Measurements from ENCODE around the gene A2M. TPM values are rescaled to one million over a fixed set of nuclear protein-coding genes. Genes with fewer than 3 reads are reported as not detected.

The A2M gene
- total and polyA plus RNA-seq, 2 donors (not counting 1 experiment from before 2014, with no cell fraction given), result 0.04 TPM; not detected in 1

- peaks cover 18% of the 10 kb centered on the region for H3K27me3 Mint-ChIP-seq
- no peak for ATAC-seq (ENCODE audit: low read depth)
- Histone ChIP-seq H3K36me3 (replicated peaks in 1 of 2; ENCODE audit: control extremely low read depth in 1 of 2, control insufficient read depth in 1 of 2, extremely low read depth in 1 of 2, insufficient read depth in 2 of 2, low read length in 1 of 2) (no peaks in the 10 kb centered on the region), H3K9me3 (ENCODE audit: control extremely low read depth in 1 of 3, control insufficient read depth in 2 of 3, insufficient read depth in 1 of 3, low read length in 2 of 3) (no peaks in the 10 kb centered on the region), H3K4me3 (ENCODE audit: control extremely low read depth in 1 of 5, extremely low read depth in 1 of 5, insufficient read depth in 1 of 5, low read depth in 2 of 5, low read length in 4 of 5) (no peak overlapping the region), H3K27me3 (replicated peaks in 1 of 4; ENCODE audit: control extremely low read depth in 1 of 4, control insufficient read depth in 3 of 4, insufficient read depth in 4 of 4, low read length in 3 of 4) (no peaks in the 10 kb centered on the region), H3K79me2 (ENCODE audit: control insufficient read depth, insufficient read depth, low read length) (no peaks in the 10 kb centered on the region), H2AFZ (ENCODE audit: insufficient read depth, low read depth, low read length, poor library complexity, severe bottlenecking) (no peak overlapping the region), H3K27ac (ENCODE audit: low read length in 2 of 2) (no peak overlapping the region), H3K9ac (ENCODE audit: low read length) (no peak overlapping the region), H4K20me1 (ENCODE audit: control insufficient read depth, insufficient read depth, low read length, poor library complexity, severe bottlenecking) (no peaks in the 10 kb centered on the region), H3K4me2 (replicated peaks; ENCODE audit: low read depth, low read length, poor library complexity, severe bottlenecking) (no peak overlapping the region), H3K4me1 (ENCODE audit: control insufficient read depth in 2 of 2, insufficient read depth in 2 of 2, low read length in 2 of 2) (no peaks in the 10 kb centered on the region)
- TF ChIP-seq, protein P1, sequence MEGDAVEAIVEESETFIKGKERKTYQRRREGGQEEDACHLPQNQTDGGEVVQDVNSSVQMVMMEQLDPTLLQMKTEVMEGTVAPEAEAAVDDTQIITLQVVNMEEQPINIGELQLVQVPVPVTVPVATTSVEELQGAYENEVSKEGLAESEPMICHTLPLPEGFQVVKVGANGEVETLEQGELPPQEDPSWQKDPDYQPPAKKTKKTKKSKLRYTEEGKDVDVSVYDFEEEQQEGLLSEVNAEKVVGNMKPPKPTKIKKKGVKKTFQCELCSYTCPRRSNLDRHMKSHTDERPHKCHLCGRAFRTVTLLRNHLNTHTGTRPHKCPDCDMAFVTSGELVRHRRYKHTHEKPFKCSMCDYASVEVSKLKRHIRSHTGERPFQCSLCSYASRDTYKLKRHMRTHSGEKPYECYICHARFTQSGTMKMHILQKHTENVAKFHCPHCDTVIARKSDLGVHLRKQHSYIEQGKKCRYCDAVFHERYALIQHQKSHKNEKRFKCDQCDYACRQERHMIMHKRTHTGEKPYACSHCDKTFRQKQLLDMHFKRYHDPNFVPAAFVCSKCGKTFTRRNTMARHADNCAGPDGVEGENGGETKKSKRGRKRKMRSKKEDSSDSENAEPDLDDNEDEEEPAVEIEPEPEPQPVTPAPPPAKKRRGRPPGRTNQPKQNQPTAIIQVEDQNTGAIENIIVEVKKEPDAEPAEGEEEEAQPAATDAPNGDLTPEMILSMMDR (IDR thresholded peaks at IDR 0.05), result no peak
- TF ChIP-seq EZH2 (IDR thresholded peaks at IDR 0.05; ENCODE audit: borderline replicate concordance, insufficient read depth, low read depth, low read length, poor library complexity, severe bottlenecking), result no peak
- DNase-seq, result no peak
- ChIA-PET CTCF (no interaction called here), POLR2A (no interaction called here)
- no peaks in the 10 kb centered on the region for H3K9me3 Mint-ChIP-seq (ENCODE audit: insufficient read depth)
- no peak overlapping the region for H3K27ac Mint-ChIP-seq
- H3K4me1 Mint-ChIP-seq, result no peaks in the 10 kb centered on the region
- H3K4me3 Mint-ChIP-seq, result no peak overlapping the region
- intact Hi-C loops (cut with micrococcal nuclease), result no loop called here
- WGBS (ENCODE audit: insufficient coverage), result no CpG with 5 or more reads among the region's 1 CpG
These were observed 63.1 kb downstream of the A2M start for GRCh38 chr12:9052610-9053009.

GRCh38 chr12:9051158-9051550 lies 64.6 kb downstream of the A2M start:
- WGBS (ENCODE audit: insufficient coverage), result 25% methylated on average over 5 of the region's 6 CpGs
- ChIA-PET CTCF (interaction anchor here (1.1 to 4.4 kb wide), 5 partner anchors 9 to 369 kb away, joined by 3 to 33 read pairs (median 7); no protein-coding TSS in a partner anchor), POLR2A (no interaction called here)
- no peaks in the 10 kb centered on the region for H3K4me1 Mint-ChIP-seq
- Histone ChIP-seq H3K79me2 (ENCODE audit: control insufficient read depth, insufficient read depth, low read length) (no peaks in the 10 kb centered on the region), H3K27me3 (replicated peaks in 1 of 4; ENCODE audit: control extremely low read depth in 1 of 4, control insufficient read depth in 3 of 4, insufficient read depth in 4 of 4, low read length in 3 of 4) (no peaks in the 10 kb centered on the region), H3K36me3 (replicated peaks in 1 of 2; ENCODE audit: control extremely low read depth in 1 of 2, control insufficient read depth in 1 of 2, extremely low read depth in 1 of 2, insufficient read depth in 2 of 2, low read length in 1 of 2) (no peaks in the 10 kb centered on the region), H4K20me1 (ENCODE audit: control insufficient read depth, insufficient read depth, low read length, poor library complexity, severe bottlenecking) (no peaks in the 10 kb centered on the region), H3K9me3 (ENCODE audit: control extremely low read depth in 1 of 3, control insufficient read depth in 2 of 3, insufficient read depth in 1 of 3, low read length in 2 of 3) (no peaks in the 10 kb centered on the region), H3K9ac (ENCODE audit: low read length) (no peak overlapping the region), H3K4me3 (ENCODE audit: control extremely low read depth in 1 of 5, extremely low read depth in 1 of 5, insufficient read depth in 1 of 5, low read depth in 2 of 5, low read length in 4 of 5) (no peak overlapping the region), H2AFZ (ENCODE audit: insufficient read depth, low read depth, low read length, poor library complexity, severe bottlenecking) (no peak overlapping the region), H3K4me2 (replicated peaks; ENCODE audit: low read depth, low read length, poor library complexity, severe bottlenecking) (no peak overlapping the region), H3K27ac (ENCODE audit: low read length in 2 of 2) (no peak overlapping the region), H3K4me1 (ENCODE audit: control insufficient read depth in 2 of 2, insufficient read depth in 2 of 2, low read length in 2 of 2) (no peaks in the 10 kb centered on the region)
- no peak overlapping the region for H3K27ac Mint-ChIP-seq
- intact Hi-C loops (cut with micrococcal nuclease), result no loop called here
- TF ChIP-seq EZH2 (IDR thresholded peaks at IDR 0.05; ENCODE audit: borderline replicate concordance, insufficient read depth, low read depth, low read length, poor library complexity, severe bottlenecking), result no peak
- TF ChIP-seq, protein P1 (IDR thresholded peaks at IDR 0.05), result no peak
- H3K27me3 Mint-ChIP-seq, result peaks cover 18% of the 10 kb centered on the region
- no peak overlapping the region for H3K4me3 Mint-ChIP-seq
- DNase-seq (no peak), ATAC-seq (ENCODE audit: low read depth) (no peak)
- no peaks in the 10 kb centered on the region for H3K9me3 Mint-ChIP-seq (ENCODE audit: insufficient read depth)
